ENCODE measurements around the gene ADAR. TPM values are rescaled to one million over a fixed set of nuclear protein-coding genes. Genes with fewer than 3 reads are reported as not detected.
"Not testable (repeated sequence)": the region's sequence is repeated elsewhere in the genome, so short reads cannot be mapped to it uniquely, and the experiment has no call there.

Gene ADAR
- 429 and 444 TPM in 2 replicates for total RNA-seq

GRCh38 chr1:154607609-154608396, at the start of gene ADAR:
TSS of gene ADAR (minus strand) at chr1:154608186. CDS start at chr1:154608006, 180 bp downstream.
- intact Hi-C loops (cut with micrococcal nuclease), result loop anchor here (1.0 to 5.0 kb wide), 11 partner anchors 20 to 454 kb away; partner anchors contain the start of genes EFNA4, HAX1, PMVK and UBAP2L

GRCh38 chr1:154657556-154657955, 49.6 kb upstream of the ADAR start:
- intact Hi-C loops (cut with micrococcal nuclease), result no loop called here

GRCh38 chr1:154652893-154653292, 44.9 kb upstream of the ADAR start:
- intact Hi-C loops (cut with micrococcal nuclease), result no loop called here

GRCh38 chr1:154644724-154645123, 36.7 kb upstream of the ADAR start:
- intact Hi-C loops (cut with micrococcal nuclease), result not testable (repeated sequence)

GRCh38 chr1:154641534-154641933, 33.5 kb upstream of the ADAR start:
- intact Hi-C loops (cut with micrococcal nuclease), result no loop called here

- intact Hi-C loops (cut with micrococcal nuclease), result no loop called here
These were observed 31.9 kb upstream of the ADAR start for GRCh38 chr1:154639876-154640275.

- intact Hi-C loops (cut with micrococcal nuclease), result no loop called here
These were observed 27.2 kb upstream of the ADAR start for GRCh38 chr1:154635171-154635570.

- intact Hi-C loops (cut with micrococcal nuclease), result loop anchor here (5.0 kb wide), 2 partner anchors 118 to 543 kb away; partner anchors contain the start of genes KRTCAP2 and TRIM46
These were observed 21.7 kb upstream of the ADAR start for GRCh38 chr1:154629675-154630073.

GRCh38 chr1:154629061-154629674, 21.2 kb upstream of the ADAR start:
- intact Hi-C loops (cut with micrococcal nuclease), result loop anchor here (5.0 kb wide), 2 partner anchors 118 to 543 kb away; partner anchors contain the start of genes KRTCAP2 and TRIM46

- intact Hi-C loops (cut with micrococcal nuclease), result loop anchor here (1.0 to 5.0 kb wide), 4 partner anchors 20 to 544 kb away; partner anchors contain the start of genes ADAR, KRTCAP2 and TRIM46
These were observed 20.1 kb upstream of the ADAR start for GRCh38 chr1:154628121-154628405.

- intact Hi-C loops (cut with micrococcal nuclease), result loop anchor here (1.0 to 5.0 kb wide), 5 partner anchors 19 to 545 kb away; partner anchors contain the start of genes ADAR, KRTCAP2 and TRIM46
These were observed 19.5 kb upstream of the ADAR start for GRCh38 chr1:154627257-154628120.

GRCh38 chr1:154626456-154627256, 18.7 kb upstream of the ADAR start:
- intact Hi-C loops (cut with micrococcal nuclease), result loop anchor here (1.0 to 5.0 kb wide), 3 partner anchors 67 to 546 kb away; partner anchors contain the start of genes KRTCAP2 and TRIM46

GRCh38 chr1:154624746-154625643, 17.0 kb upstream of the ADAR start:
- intact Hi-C loops (cut with micrococcal nuclease), result loop anchor here (5.0 kb wide), 2 partner anchors 122 to 547 kb away; partner anchors contain the start of genes KRTCAP2 and TRIM46

- intact Hi-C loops (cut with micrococcal nuclease), result no loop called here
These were observed 15.4 kb upstream of the ADAR start for GRCh38 chr1:154623358-154623757.

- intact Hi-C loops (cut with micrococcal nuclease), result no loop called here
These were observed 14.6 kb upstream of the ADAR start for GRCh38 chr1:154622503-154623039.

GRCh38 chr1:154621875-154622274, 13.9 kb upstream of the ADAR start:
- intact Hi-C loops (cut with micrococcal nuclease), result no loop called here

- intact Hi-C loops (cut with micrococcal nuclease), result no loop called here
These were observed 12.8 kb upstream of the ADAR start for GRCh38 chr1:154620751-154621150.

GRCh38 chr1:154619181-154619948, 11.4 kb upstream of the ADAR start:
- intact Hi-C loops (cut with micrococcal nuclease), result no loop called here
